NCI-H1105 (cell line): Measurements from ENCODE around the gene OXSR1.
"Not testable (repeated sequence)": the region's sequence is repeated elsewhere in the genome, so short reads cannot be mapped to it uniquely, and the experiment has no call there.

Experiments
- DNase-seq: peaks from one replicate; lab custom pipeline; 2025; lab: John Stamatoyannopoulos, UW

Gene OXSR1

GRCh38 chr3:38168151-38169026 lies 3.1 kb downstream of the OXSR1 start:
- DNase-seq, result no peak

GRCh38 chr3:38169027-38169317 lies 3.6 kb downstream of the OXSR1 start:
- DNase-seq, result no peak

- DNase-seq, result no peak
These were observed 5.4 kb downstream of the OXSR1 start for GRCh38 chr3:38170722-38171121.

- no peak for DNase-seq
These were observed 6.3 kb downstream of the OXSR1 start for GRCh38 chr3:38171622-38172021.

- no peak for DNase-seq
These were observed 8.6 kb downstream of the OXSR1 start for GRCh38 chr3:38173834-38174418.

GRCh38 chr3:38177181-38177580 lies 11.8 kb downstream of the OXSR1 start:
- no peak for DNase-seq

GRCh38 chr3:38186781-38187180 lies 21.4 kb downstream of the OXSR1 start:
- no peak for DNase-seq

GRCh38 chr3:38190481-38190881 lies 25.1 kb downstream of the OXSR1 start:
- no peak for DNase-seq

- DNase-seq, result not testable (repeated sequence)
These were observed 37.6 kb downstream of the OXSR1 start for GRCh38 chr3:38202931-38203330.

GRCh38 chr3:38203690-38204089 lies 38.4 kb downstream of the OXSR1 start:
- DNase-seq, result no peak

- DNase-seq, result no peak
These were observed 39.5 kb downstream of the OXSR1 start for GRCh38 chr3:38204599-38205471.

GRCh38 chr3:38205472-38205805 lies 40.1 kb downstream of the OXSR1 start:
- DNase-seq, result no peak

- DNase-seq, result no peak
These were observed 42.1 kb downstream of the OXSR1 start for GRCh38 chr3:38207254-38208003.

GRCh38 chr3:38210141-38210757 lies 44.9 kb downstream of the OXSR1 start:
- DNase-seq, result no peak

GRCh38 chr3:38212141-38212540 lies 46.8 kb downstream of the OXSR1 start:
- DNase-seq, result no peak

GRCh38 chr3:38214560-38214959 lies 49.2 kb downstream of the OXSR1 start:
- no peak for DNase-seq

GRCh38 chr3:38219609-38220197 lies 54.4 kb downstream of the OXSR1 start:
- no peak for DNase-seq

GRCh38 chr3:38221005-38221404 lies 55.7 kb downstream of the OXSR1 start:
- DNase-seq, result no peak

- no peak for DNase-seq
These were observed 56.8 kb downstream of the OXSR1 start for GRCh38 chr3:38222032-38222634.

GRCh38 chr3:38224357-38224756 lies 59.0 kb downstream of the OXSR1 start:
- no peak for DNase-seq

GRCh38 chr3:38226273-38226672 lies 60.9 kb downstream of the OXSR1 start:
- no peak for DNase-seq
